ENCODE measurements around the gene PADI1.

DNA sequence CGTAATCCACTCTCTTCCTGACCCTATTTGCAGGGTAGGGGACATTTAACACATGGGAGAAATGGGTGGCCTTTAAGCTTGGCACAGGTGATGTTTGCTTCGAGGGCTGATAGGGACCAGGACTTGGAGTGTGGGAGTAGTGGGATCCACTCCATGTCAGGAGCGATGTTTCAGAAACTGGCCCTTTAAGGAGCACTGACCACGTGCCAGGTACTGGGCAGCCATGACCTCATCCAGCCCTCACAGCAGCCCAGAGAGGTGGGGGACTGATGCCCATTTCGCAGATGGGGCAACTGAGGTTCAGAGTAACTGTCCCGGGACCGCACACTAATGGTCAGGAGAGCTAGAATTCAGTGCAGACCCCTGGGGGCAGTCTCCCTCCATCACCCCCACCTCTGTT, 55.3 kb downstream of the PADI1 start:
- TF ChIP-seq CTCF (IDR thresholded peaks at IDR 0.05), result no peak
- TF ChIP-seq EZH2 (IDR thresholded peaks at IDR 0.05; ENCODE audit: borderline replicate concordance, insufficient read depth, low read depth, low read length, poor library complexity, severe bottlenecking), result no peak

All from B cell (primary cell).